ENCODE measurements around the gene QRSL1.

Gene QRSL1

DNA sequence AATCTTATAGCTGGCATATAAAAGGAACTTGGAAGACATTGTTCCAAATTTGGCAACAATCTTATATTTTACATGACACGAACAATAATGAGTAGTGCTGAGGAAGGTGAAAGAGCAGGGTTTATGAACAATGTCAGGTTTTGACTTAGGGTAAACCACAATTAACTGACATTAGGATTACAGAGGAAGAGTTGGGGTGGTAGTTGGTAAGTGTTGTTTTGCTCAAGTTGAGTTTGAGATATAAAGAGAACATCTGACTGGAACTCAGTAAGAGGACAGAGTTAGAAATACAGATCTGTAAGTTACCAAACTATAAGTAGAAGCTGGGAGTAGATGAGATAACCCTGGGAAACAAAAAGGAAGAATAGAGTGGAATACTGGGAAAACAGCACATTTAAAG lies 15.2 kb upstream of the QRSL1 start:
- DNase-seq (ENCODE audit: low read depth, low spot score), result no peak
- TF ChIP-seq, protein P1, sequence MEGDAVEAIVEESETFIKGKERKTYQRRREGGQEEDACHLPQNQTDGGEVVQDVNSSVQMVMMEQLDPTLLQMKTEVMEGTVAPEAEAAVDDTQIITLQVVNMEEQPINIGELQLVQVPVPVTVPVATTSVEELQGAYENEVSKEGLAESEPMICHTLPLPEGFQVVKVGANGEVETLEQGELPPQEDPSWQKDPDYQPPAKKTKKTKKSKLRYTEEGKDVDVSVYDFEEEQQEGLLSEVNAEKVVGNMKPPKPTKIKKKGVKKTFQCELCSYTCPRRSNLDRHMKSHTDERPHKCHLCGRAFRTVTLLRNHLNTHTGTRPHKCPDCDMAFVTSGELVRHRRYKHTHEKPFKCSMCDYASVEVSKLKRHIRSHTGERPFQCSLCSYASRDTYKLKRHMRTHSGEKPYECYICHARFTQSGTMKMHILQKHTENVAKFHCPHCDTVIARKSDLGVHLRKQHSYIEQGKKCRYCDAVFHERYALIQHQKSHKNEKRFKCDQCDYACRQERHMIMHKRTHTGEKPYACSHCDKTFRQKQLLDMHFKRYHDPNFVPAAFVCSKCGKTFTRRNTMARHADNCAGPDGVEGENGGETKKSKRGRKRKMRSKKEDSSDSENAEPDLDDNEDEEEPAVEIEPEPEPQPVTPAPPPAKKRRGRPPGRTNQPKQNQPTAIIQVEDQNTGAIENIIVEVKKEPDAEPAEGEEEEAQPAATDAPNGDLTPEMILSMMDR (IDR thresholded peaks at IDR 0.05; ENCODE audit: low read depth, low read length), result no peak
- no peak overlapping the region for H3K4me3 ChIP-seq (ENCODE audit: low read depth, low read length)
- in situ Hi-C loops (cut with HindIII; ENCODE audit: low sequenced_read_pairs), result no loop called here

DNA sequence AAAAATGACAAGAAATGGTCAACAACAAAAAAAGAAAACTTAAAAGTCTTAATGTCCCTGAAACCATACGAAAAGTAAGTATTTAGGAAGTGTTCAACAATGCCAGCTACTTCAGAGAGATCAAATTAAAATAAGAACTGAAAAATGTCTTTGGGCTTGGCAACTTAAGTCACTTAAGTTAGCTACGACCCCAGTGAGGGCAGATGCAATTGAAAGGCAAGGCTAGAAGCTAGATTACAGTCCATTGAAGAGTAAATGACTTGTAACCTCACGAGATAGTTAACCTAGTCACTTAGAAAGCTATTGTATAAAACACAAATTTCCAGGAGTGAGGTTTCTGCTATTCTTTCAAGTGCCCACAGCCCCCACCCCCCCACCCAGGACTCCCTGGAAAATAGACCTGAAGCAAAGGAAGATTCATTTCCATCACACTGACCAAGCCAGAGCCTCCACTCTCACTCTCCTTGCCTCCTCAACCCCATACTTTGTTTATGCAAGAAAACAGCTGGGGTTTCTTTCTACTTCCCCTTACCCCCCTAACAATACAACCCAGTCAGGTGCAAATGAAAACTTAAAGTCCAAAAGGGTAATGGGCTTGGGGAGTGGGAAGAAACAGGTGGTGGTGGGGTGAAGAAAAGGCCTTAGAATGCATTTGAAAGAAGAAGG lies 14.7 kb upstream of the QRSL1 start:
- H3K4me3 ChIP-seq (ENCODE audit: low read depth, low read length), result no peak overlapping the region
- in situ Hi-C loops (cut with HindIII; ENCODE audit: low sequenced_read_pairs), result no loop called here
- DNase-seq (ENCODE audit: low read depth, low spot score), result no peak
- TF ChIP-seq, protein P1 (IDR thresholded peaks at IDR 0.05; ENCODE audit: low read depth, low read length), result no peak

DNA sequence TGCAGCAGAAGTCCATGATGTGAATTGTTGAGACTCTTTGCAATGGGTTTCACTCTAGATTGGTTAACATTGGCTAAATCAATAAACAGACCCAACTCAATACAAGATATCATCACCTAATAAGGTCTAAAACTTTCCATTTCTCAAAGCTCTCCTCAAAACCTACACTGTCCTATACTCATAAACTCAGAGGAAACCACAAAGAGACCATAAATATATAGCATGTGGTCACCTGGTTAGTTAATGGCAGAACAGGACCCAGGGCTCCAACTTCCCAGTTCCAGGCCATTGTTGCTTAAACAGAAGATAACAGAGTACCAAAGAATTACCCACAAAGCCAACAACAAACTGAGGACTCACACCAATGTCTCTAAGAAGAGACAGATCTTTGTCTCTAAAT lies 12.1 kb upstream of the QRSL1 start:
- TF ChIP-seq, protein P1 (IDR thresholded peaks at IDR 0.05; ENCODE audit: low read depth, low read length), result no peak
- no peak for DNase-seq (ENCODE audit: low read depth, low spot score)
- in situ Hi-C loops (cut with HindIII; ENCODE audit: low sequenced_read_pairs), result no loop called here
- H3K4me3 ChIP-seq (ENCODE audit: low read depth, low read length), result no peak overlapping the region

DNA sequence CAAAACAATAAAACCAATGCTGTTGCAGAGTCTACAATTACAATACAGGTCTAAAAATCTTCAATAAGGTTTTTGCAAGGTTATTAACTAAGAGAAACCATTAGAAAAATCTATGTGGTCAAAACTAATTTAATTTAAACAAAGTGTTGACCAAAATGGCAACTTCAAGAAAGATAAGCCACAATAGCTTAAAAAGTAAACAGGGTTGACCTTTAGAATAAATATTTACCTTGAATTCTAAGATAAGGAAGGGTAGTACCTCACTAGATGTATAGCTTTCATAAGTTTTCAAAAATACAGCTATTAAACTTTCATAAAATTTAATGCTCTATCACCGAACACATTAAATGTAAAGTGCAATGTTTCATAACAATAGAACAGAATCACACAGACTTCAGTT lies 11.5 kb upstream of the QRSL1 start:
- no peak overlapping the region for H3K4me3 ChIP-seq (ENCODE audit: low read depth, low read length)
- no peak for DNase-seq (ENCODE audit: low read depth, low spot score)
- TF ChIP-seq, protein P1 (IDR thresholded peaks at IDR 0.05; ENCODE audit: low read depth, low read length), result no peak
- in situ Hi-C loops (cut with HindIII; ENCODE audit: low sequenced_read_pairs), result no loop called here

DNA sequence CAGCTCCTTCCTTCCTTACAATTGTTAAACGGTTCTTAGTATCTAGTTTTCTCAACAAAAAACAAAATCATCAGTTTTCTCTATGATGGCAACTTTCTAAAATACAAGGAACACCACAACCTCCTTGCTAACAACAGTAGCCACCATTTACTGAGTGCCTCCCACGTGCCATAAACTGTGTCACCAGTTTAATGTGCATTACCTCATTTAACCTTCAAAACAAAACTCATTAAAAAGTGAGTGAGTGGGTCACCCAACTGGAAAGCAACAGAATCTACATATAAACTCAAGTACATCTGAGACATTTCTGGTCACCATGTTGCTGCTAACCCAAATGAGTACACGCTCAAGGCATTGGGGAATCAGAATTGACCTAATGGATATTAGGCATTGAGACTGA lies 11.1 kb upstream of the QRSL1 start:
- no peak for DNase-seq (ENCODE audit: low read depth, low spot score)
- H3K4me3 ChIP-seq (ENCODE audit: low read depth, low read length), result no peak overlapping the region
- in situ Hi-C loops (cut with HindIII; ENCODE audit: low sequenced_read_pairs), result no loop called here
- TF ChIP-seq, protein P1 (IDR thresholded peaks at IDR 0.05; ENCODE audit: low read depth, low read length), result no peak

DNA sequence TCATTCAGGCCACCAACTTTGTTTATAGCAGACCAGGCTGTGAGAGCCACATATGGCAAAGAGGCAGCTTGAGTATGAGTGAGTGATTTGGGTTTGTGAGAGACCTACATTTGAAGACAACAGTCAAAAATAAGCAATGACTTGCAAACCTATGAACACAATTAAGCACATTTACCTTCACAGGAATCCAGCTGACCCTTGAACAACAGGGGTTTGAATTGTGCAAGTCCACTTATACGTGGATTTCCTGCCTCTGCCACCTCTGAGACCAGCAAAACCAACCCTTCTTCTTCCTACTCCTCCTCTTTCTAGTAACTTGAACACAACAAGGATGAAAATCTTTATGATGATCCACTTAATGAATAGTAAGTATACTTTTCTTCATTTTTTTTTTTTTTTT lies 10.2 kb upstream of the QRSL1 start:
- no peak overlapping the region for H3K4me3 ChIP-seq (ENCODE audit: low read depth, low read length)
- no peak for DNase-seq (ENCODE audit: low read depth, low spot score)
- TF ChIP-seq, protein P1 (IDR thresholded peaks at IDR 0.05; ENCODE audit: low read depth, low read length), result no peak
- in situ Hi-C loops (cut with HindIII; ENCODE audit: low sequenced_read_pairs), result no loop called here

All from astrocyte of the spinal cord (primary cell).